Activated naive CD4-positive, alpha-beta T cell treated with anti-CD3 and anti-CD28 coated beads, Interleukin-2, amount 50 U/mL, for 24 hours (primary cell): ENCODE measurements around the gene KDM8.
"Not testable (repeated sequence)": the region's sequence is repeated elsewhere in the genome, so short reads cannot be mapped to it uniquely, and the experiment has no call there.

ENCODE experiments used
- H3K27ac Mint-ChIP-seq: one replicate; pipeline ENCODE4 v1.8.0; 2021; ENCODE audit warnings: mild to moderate bottlenecking, mixed read lengths
- H3K27me3 Mint-ChIP-seq: one replicate; pipeline ENCODE4 v1.8.0; 2021; ENCODE audit warnings: mixed read lengths
- H3K36me3 Mint-ChIP-seq: one replicate; pipeline ENCODE4 v1.8.0; 2021; ENCODE audit warnings: mixed read lengths
- H3K4me1 Mint-ChIP-seq: one replicate; pipeline ENCODE4 v1.8.0; 2021; ENCODE audit warnings: mixed read lengths
- H3K4me3 Mint-ChIP-seq: one replicate; pipeline ENCODE4 v1.8.0; 2021; ENCODE audit warnings: mild to moderate bottlenecking, mixed read lengths
- H3K9me3 Mint-ChIP-seq: one replicate; pipeline ENCODE4 v1.8.0; 2021; ENCODE audit warnings: mixed read lengths

Gene KDM8

GRCh38 chr16:27200914-27201313 lies 2.4 kb upstream of the KDM8 start:
- H3K9me3 Mint-ChIP-seq, H3K27me3 Mint-ChIP-seq, H3K36me3 Mint-ChIP-seq: not testable (repeated sequence)
- Mint-ChIP-seq H3K27ac (peak overlapping the region; percentile 91), H3K4me1 (peaks cover 76% of the 10 kb centered on the region), H3K4me3 (peak overlapping the region; percentile 23)

GRCh38 chr16:27202923-27203506 lies 311 bp upstream of the KDM8 start:
- H3K27me3 Mint-ChIP-seq = no peaks in the 10 kb centered on the region
- H3K4me3 Mint-ChIP-seq = peak overlapping the region; percentile 97
- H3K9me3 Mint-ChIP-seq = no peaks in the 10 kb centered on the region
- H3K36me3 Mint-ChIP-seq = peaks cover 4% of the 10 kb centered on the region
- peak overlapping the region; percentile 99 for H3K27ac Mint-ChIP-seq
- H3K4me1 Mint-ChIP-seq = peaks cover 60% of the 10 kb centered on the region

GRCh38 chr16:27204312-27204915 lies 1.1 kb downstream of the KDM8 start:
- H3K4me1 Mint-ChIP-seq = peaks cover 46% of the 10 kb centered on the region
- no peaks in the 10 kb centered on the region for H3K9me3 Mint-ChIP-seq
- no peaks in the 10 kb centered on the region for H3K27me3 Mint-ChIP-seq
- peak overlapping the region; percentile 99 for H3K27ac Mint-ChIP-seq
- H3K36me3 Mint-ChIP-seq = peaks cover 4% of the 10 kb centered on the region
- H3K4me3 Mint-ChIP-seq = peak overlapping the region; percentile 97

GRCh38 chr16:27205423-27206065 lies 2.2 kb downstream of the KDM8 start:
- no peaks in the 10 kb centered on the region for H3K27me3 Mint-ChIP-seq
- H3K9me3 Mint-ChIP-seq = no peaks in the 10 kb centered on the region
- peaks cover 35% of the 10 kb centered on the region for H3K4me1 Mint-ChIP-seq
- H3K36me3 Mint-ChIP-seq = peaks cover 4% of the 10 kb centered on the region
- H3K27ac Mint-ChIP-seq = no peak overlapping the region
- no peak overlapping the region for H3K4me3 Mint-ChIP-seq

GRCh38 chr16:27207121-27207520 lies 3.8 kb downstream of the KDM8 start:
- H3K36me3 Mint-ChIP-seq, H3K27ac Mint-ChIP-seq, H3K9me3 Mint-ChIP-seq, H3K4me3 Mint-ChIP-seq, H3K27me3 Mint-ChIP-seq: not testable (repeated sequence)
- peaks cover 32% of the 10 kb centered on the region for H3K4me1 Mint-ChIP-seq

GRCh38 chr16:27208081-27208680 lies 4.9 kb downstream of the KDM8 start:
- Mint-ChIP-seq H3K4me3 (no peak overlapping the region), H3K27me3 (no peaks in the 10 kb centered on the region), H3K27ac (no peak overlapping the region), H3K4me1 (peaks cover 26% of the 10 kb centered on the region), H3K9me3 (no peaks in the 10 kb centered on the region), H3K36me3 (peaks cover 4% of the 10 kb centered on the region)

GRCh38 chr16:27208796-27209195 lies 5.5 kb downstream of the KDM8 start:
- H3K4me3 Mint-ChIP-seq = no peak overlapping the region
- peaks cover 4% of the 10 kb centered on the region for H3K36me3 Mint-ChIP-seq
- no peaks in the 10 kb centered on the region for H3K9me3 Mint-ChIP-seq
- no peaks in the 10 kb centered on the region for H3K27me3 Mint-ChIP-seq
- H3K4me1 Mint-ChIP-seq = peaks cover 30% of the 10 kb centered on the region
- no peak overlapping the region for H3K27ac Mint-ChIP-seq

GRCh38 chr16:27209591-27209990 lies 6.3 kb downstream of the KDM8 start:
- peaks cover 25% of the 10 kb centered on the region for H3K4me1 Mint-ChIP-seq
- H3K4me3 Mint-ChIP-seq = no peak overlapping the region
- peaks cover 4% of the 10 kb centered on the region for H3K36me3 Mint-ChIP-seq
- H3K27me3 Mint-ChIP-seq = no peaks in the 10 kb centered on the region
- no peaks in the 10 kb centered on the region for H3K9me3 Mint-ChIP-seq
- no peak overlapping the region for H3K27ac Mint-ChIP-seq

- Mint-ChIP-seq H3K4me1 (peaks cover 25% of the 10 kb centered on the region), H3K36me3 (peaks cover 4% of the 10 kb centered on the region), H3K4me3 (no peak overlapping the region), H3K27ac (no peak overlapping the region), H3K27me3 (no peaks in the 10 kb centered on the region), H3K9me3 (no peaks in the 10 kb centered on the region)
These were observed 6.8 kb downstream of the KDM8 start for GRCh38 chr16:27210174-27210573.

GRCh38 chr16:27211026-27211425 lies 7.7 kb downstream of the KDM8 start:
- H3K4me3 Mint-ChIP-seq = no peak overlapping the region
- H3K4me1 Mint-ChIP-seq = peaks cover 25% of the 10 kb centered on the region
- H3K9me3 Mint-ChIP-seq = no peaks in the 10 kb centered on the region
- no peaks in the 10 kb centered on the region for H3K27me3 Mint-ChIP-seq
- peaks cover 8% of the 10 kb centered on the region for H3K36me3 Mint-ChIP-seq
- no peak overlapping the region for H3K27ac Mint-ChIP-seq

- Mint-ChIP-seq H3K27me3 (no peaks in the 10 kb centered on the region), H3K4me1 (peaks cover 22% of the 10 kb centered on the region), H3K27ac (peak overlapping the region; percentile 35), H3K36me3 (peaks cover 5% of the 10 kb centered on the region), H3K9me3 (no peaks in the 10 kb centered on the region), H3K4me3 (no peak overlapping the region)
These were observed 11.0 kb downstream of the KDM8 start for GRCh38 chr16:27214084-27214961.

- no peak overlapping the region for H3K4me3 Mint-ChIP-seq
- H3K27me3 Mint-ChIP-seq = no peaks in the 10 kb centered on the region
- no peak overlapping the region for H3K27ac Mint-ChIP-seq
- H3K4me1 Mint-ChIP-seq = peaks cover 20% of the 10 kb centered on the region
- H3K9me3 Mint-ChIP-seq = no peaks in the 10 kb centered on the region
- peaks cover 5% of the 10 kb centered on the region for H3K36me3 Mint-ChIP-seq
These were observed 12.3 kb downstream of the KDM8 start for GRCh38 chr16:27215660-27216059.

- Mint-ChIP-seq H3K36me3 (peaks cover 5% of the 10 kb centered on the region), H3K4me3 (no peak overlapping the region), H3K27ac (no peak overlapping the region)
These were observed 13.1 kb downstream of the KDM8 start for GRCh38 chr16:27216297-27216885.

GRCh38 chr16:27217256-27217655 lies 13.9 kb downstream of the KDM8 start:
- Mint-ChIP-seq H3K27me3 (no peaks in the 10 kb centered on the region), H3K36me3 (peaks cover 5% of the 10 kb centered on the region), H3K4me3 (no peak overlapping the region), H3K9me3 (no peaks in the 10 kb centered on the region), H3K4me1 (peaks cover 13% of the 10 kb centered on the region), H3K27ac (no peak overlapping the region)

More at GRCh38 chr16:27216297-27216885, 13.1 kb downstream of the KDM8 start:
- H3K9me3 Mint-ChIP-seq = no peaks in the 10 kb centered on the region
- peaks cover 13% of the 10 kb centered on the region for H3K4me1 Mint-ChIP-seq
- H3K27me3 Mint-ChIP-seq = no peaks in the 10 kb centered on the region

- Mint-ChIP-seq H3K36me3 (peaks cover 5% of the 10 kb centered on the region), H3K27ac (no peak overlapping the region), H3K27me3 (no peaks in the 10 kb centered on the region)
These were observed 15.4 kb downstream of the KDM8 start for GRCh38 chr16:27218756-27219155.

More at GRCh38 chr16:27218756-27219155, 15.4 kb downstream of the KDM8 start:
- Mint-ChIP-seq H3K9me3 (no peaks in the 10 kb centered on the region), H3K4me3 (no peak overlapping the region), H3K4me1 (peaks cover 2% of the 10 kb centered on the region)
